ENCODE data around the gene TMEM198.

Gene TMEM198

DNA sequence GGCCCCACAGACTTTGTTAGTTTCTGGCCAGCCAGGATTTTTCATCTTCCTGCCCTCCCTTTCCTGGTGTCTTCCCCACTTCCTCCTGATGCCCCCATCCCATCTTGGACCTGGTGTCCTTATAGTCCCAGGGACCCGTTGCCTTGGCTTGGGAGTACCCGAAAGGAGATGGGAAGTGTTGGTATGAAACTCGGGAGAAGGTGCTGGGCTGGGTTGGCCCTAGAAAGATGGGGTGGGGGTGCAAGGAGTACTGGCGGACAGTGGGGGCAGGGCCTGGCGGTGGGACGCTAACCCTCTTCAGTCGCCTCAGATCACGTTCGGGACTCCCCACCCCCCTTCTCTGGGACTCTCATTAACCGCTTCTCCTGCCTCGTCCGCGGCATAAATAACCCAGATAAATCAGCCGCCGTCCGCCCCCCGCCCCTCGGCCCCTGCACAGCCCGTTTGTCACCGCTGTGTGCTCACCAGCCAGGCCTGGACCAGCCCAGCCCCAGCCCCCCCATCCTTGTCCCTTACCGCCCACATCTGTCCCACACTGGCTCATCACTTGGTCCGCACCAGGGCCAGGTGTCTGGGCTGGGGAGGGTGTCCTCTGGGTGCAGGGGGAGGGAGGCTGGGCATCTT, 33.2 kb upstream of the TMEM198 start:
- peak overlapping the region; percentile 98 for H3K27ac ChIP-seq
- H3K27me3 ChIP-seq (ENCODE audit: insufficient read depth, low read depth, severe bottlenecking): no peaks in the 10 kb centered on the region
- peak; percentile 78 for DNase-seq
- peak overlapping the region; percentile 39 for H3K4me3 ChIP-seq (ENCODE audit: low read depth, low read length)
- H3K9me3 ChIP-seq (ENCODE audit: severe bottlenecking): no peaks in the 10 kb centered on the region
- TF ChIP-seq, protein P1, sequence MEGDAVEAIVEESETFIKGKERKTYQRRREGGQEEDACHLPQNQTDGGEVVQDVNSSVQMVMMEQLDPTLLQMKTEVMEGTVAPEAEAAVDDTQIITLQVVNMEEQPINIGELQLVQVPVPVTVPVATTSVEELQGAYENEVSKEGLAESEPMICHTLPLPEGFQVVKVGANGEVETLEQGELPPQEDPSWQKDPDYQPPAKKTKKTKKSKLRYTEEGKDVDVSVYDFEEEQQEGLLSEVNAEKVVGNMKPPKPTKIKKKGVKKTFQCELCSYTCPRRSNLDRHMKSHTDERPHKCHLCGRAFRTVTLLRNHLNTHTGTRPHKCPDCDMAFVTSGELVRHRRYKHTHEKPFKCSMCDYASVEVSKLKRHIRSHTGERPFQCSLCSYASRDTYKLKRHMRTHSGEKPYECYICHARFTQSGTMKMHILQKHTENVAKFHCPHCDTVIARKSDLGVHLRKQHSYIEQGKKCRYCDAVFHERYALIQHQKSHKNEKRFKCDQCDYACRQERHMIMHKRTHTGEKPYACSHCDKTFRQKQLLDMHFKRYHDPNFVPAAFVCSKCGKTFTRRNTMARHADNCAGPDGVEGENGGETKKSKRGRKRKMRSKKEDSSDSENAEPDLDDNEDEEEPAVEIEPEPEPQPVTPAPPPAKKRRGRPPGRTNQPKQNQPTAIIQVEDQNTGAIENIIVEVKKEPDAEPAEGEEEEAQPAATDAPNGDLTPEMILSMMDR (IDR thresholded peaks at IDR 0.05; ENCODE audit: low read depth, low read length): no peak
- H3K36me3 ChIP-seq: peaks cover 10% of the 10 kb centered on the region

DNA sequence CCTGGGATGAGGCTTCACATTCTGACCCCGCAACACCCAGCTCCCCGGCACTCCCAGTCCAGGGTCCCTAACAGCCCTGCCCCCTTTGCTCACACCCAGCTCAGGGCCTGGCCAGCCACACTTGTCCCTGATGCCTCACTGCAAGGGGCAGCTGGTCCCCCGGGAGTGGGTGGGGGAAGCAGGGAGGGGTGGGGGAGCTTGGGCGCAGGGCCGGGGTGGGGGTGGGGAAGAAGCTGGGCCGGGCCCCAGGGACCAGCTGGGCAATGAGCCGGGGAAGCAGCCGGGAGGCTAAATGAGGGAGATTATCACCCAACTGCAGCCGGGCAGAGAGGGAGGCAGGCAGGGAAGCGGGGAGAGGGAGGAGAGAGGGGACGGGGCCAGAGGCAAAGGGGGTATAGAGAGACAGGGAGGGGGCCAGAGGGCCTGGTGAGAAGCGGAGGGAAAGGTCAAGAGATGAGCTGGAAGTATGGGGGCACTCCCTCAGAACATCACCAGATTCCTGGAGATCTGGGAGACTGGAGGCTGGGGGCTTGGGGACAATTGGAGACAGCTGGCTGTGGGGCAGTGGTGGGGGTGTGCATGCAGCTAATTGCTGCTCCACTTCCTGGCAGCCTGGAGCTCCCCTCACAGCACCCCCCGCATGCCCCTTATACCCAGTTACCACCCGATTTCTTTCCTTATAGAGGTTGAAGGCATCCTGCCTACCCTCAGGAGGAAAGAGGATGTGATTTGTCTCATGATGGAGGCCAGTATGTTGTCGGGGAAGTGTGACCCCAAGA, 32.1 kb upstream of the TMEM198 start:
- Histone ChIP-seq H3K27ac (peak overlapping the region; percentile 98), H3K27me3 (ENCODE audit: insufficient read depth, low read depth, severe bottlenecking) (no peaks in the 10 kb centered on the region), H3K36me3 (peaks cover under 1% of the 10 kb centered on the region), H3K4me3 (ENCODE audit: low read depth, low read length) (peak overlapping the region; percentile 27), H3K9me3 (ENCODE audit: severe bottlenecking) (no peaks in the 10 kb centered on the region)
- TF ChIP-seq, protein P1 (IDR thresholded peaks at IDR 0.05; ENCODE audit: low read depth, low read length): no peak
- peak; percentile 93 for DNase-seq

DNA sequence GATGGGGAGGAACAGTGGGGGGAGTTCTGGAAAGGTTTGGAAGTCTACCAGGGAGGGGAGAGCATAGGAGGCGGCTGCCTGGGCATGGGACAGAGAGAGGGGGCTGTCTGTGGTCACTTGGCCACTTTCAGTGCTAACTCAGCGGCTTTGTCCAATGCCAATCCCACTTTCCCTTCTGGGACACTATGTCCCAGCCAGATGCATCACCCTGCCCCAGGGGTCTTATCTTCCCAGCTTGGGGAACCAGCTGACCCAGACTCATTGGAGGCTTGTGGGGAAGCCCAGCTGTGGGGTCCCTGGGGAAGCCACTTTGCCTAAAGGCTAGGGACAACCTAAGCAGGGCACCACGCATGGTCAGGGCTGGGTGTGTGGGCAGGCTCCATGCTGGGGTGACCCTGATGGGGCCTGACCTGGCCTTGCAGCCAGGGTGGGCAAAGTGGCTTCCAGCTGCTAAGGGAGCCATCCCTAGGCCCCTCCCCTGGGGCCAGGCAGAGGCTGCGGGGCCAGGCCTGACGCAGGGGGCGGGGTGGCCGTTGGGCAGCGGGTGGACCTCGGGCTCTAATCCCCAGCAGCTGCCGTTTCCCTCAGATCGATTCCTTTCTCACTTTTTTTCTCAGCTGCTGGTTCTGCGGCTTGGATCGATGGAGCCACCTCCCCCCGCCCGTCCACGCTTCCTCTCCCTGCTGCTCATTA, 31.2 kb upstream of the TMEM198 start:
- Histone ChIP-seq H3K4me3 (ENCODE audit: low read depth, low read length) (peak overlapping the region; percentile 26), H3K27ac (peak overlapping the region; percentile 98), H3K36me3 (no peaks in the 10 kb centered on the region; the same call in 1 of the 2 replicates), H3K9me3 (ENCODE audit: severe bottlenecking) (no peaks in the 10 kb centered on the region), H3K27me3 (ENCODE audit: insufficient read depth, low read depth, severe bottlenecking) (no peaks in the 10 kb centered on the region)
- peak; percentile 92 for DNase-seq
- TF ChIP-seq, protein P1 (IDR thresholded peaks at IDR 0.05; ENCODE audit: low read depth, low read length): no peak

DNA sequence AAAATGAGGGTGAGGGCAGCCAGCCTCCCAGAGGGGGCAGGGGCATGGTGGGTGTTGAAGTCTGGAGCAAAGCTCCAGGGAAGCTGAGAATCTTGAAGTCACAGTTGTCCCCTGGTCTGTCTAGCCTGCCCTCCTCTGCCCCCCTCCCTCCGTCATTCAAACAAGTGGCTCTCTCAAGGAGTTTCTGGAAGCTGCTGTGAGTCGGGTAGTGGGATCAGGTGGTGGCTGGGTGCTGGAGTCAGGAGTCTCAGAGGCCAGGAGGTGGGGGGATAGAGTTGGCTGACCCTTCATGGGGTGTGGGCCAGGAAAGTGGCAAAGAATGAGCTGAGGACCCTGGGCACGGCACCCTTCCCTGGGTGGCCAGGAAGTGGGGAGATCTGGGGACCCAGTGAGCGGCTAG, 30.0 kb upstream of the TMEM198 start:
- H3K27me3 ChIP-seq (ENCODE audit: insufficient read depth, low read depth, severe bottlenecking): no peaks in the 10 kb centered on the region
- DNase-seq: peak; percentile 61
- H3K27ac ChIP-seq: peak overlapping the region; percentile 98
- TF ChIP-seq, protein P1 (IDR thresholded peaks at IDR 0.05; ENCODE audit: low read depth, low read length): no peak
- peak overlapping the region; percentile 65 for H3K4me3 ChIP-seq (ENCODE audit: low read depth, low read length)
- H3K36me3 ChIP-seq: no peaks in the 10 kb centered on the region; the same call in none of the 2 replicates
- no peaks in the 10 kb centered on the region for H3K9me3 ChIP-seq (ENCODE audit: severe bottlenecking)

DNA sequence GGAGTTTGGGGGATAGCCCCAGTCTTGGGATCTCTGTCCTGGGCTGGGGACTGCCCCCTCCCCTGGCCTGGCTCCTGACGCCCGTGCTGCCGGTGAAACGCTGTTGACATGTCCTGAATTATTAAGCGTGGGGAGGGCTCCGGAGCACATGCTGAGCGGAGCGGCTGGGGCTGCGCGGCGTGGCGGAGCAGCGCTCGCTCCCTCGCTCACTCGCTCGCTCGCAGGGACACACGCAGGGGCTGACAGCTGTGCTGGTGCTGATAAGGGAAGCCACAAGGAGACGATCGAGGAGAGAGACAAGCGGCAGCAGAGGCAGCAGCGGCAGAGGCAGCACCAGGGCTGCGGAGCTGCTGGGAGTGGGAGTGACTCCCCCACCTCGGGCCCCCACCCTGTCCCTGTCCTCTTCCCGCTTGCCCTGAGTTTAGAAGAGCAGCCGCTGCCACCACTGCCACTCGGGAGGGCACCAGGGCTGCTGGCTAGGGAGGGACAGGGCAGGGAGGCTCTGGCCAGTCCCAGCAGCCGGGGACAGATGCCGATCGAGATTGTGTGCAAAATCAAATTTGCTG, 29.5 kb upstream of the TMEM198 start, which contains the start of gene ASIC4:
Gene ASIC4, plus strand, starts transcription at position 287 of the 566 bp plus-strand sequence. Its CDS starts 243 bp downstream, at position 530.
- Histone ChIP-seq H3K36me3 (no peaks in the 10 kb centered on the region; the same call in none of the 2 replicates), H3K27me3 (ENCODE audit: insufficient read depth, low read depth, severe bottlenecking) (no peaks in the 10 kb centered on the region), H3K4me3 (ENCODE audit: low read depth, low read length) (peak within 1 kb of the TSS; percentile 65), H3K27ac (peak within 1 kb of the TSS; percentile 98), H3K9me3 (ENCODE audit: severe bottlenecking) (no peaks in the 10 kb centered on the region)
- DNase-seq: peak; percentile 55
- TF ChIP-seq, protein P1 (IDR thresholded peaks at IDR 0.05; ENCODE audit: low read depth, low read length): no peak
